ENCODE results near the gene PSMD2.

Gene PSMD2

DNA sequence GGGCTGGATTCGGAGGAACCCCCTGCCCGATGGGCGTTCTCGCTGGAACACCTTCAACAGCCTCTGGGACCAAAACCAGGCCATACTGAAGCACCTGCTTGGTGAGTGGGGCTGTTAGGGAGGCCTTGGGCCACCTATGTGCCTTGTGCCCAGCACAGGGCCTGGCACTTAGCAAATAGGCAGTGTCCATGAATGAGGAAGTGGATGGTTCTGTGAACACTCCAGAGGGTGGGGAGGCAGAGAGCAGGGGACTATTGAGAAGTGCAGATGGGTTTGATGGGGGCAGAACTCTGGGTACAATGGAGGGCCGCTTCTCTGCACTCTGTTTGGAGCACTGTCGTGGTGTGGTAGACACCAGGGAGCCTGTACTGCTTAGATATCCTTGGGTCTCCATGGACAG, 21.7 kb upstream of the PSMD2 start:
- FAIRE-seq, result no peak
- DNase-seq (ENCODE audit: low spot score), result no peak

DNA sequence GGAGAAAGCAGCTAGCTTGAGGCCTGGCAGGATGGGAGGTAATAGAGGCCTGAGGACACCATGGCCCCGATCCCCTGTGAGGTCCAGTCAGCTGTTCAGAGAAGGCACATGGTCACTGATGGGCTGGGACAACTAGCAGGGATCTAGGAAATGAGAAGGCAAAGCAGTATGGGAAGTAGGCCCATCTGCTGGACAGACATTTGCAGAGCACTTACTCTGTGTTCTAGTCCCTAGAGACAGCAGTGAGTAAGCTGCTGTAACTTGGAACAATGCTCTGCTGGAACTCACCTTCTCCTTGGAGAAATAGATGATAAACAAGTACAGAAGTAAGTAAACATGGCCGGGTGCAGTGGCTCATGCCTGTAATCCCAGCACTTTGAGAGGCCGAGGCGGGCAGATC, 16.1 kb upstream of the PSMD2 start:
- DNase-seq (ENCODE audit: low spot score) (no peak), FAIRE-seq (no peak)

- FAIRE-seq (no peak), DNase-seq (ENCODE audit: low spot score) (no peak)
Observed at GRCh38 chr3:184283681-184284080, 15.4 kb upstream of the PSMD2 start.

- no peak for FAIRE-seq
- peak; percentile 62 for DNase-seq (ENCODE audit: low spot score)
Observed at GRCh38 chr3:184284696-184285095, 14.3 kb upstream of the PSMD2 start.

DNA sequence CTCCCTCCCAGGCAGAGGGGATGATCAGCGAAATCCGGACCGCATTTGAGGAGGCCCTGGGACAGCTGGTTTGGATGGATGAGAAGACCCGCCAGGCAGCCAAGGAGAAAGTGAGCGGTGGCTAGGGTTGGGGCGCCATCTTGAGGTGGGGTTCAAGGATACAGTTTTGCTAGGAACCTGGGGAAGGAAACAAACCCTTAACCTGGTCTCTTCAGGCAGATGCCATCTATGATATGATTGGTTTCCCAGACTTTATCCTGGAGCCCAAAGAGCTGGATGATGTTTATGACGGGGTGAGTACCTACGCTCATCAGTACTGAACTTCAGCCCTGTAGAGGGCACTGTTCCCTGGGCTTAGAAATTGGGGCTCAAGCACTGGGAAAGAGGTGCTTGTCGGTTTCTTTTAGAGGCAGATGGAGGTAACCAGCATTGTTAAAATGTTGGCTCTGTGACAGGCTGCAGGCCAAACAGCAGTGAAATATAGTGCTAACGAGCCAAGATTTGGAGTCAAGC, 9.6 kb upstream of the PSMD2 start:
- peak; percentile 75 for DNase-seq (ENCODE audit: low spot score)
- FAIRE-seq, result no peak

- FAIRE-seq (no peak), DNase-seq (ENCODE audit: low spot score) (no peak)
Observed at GRCh38 chr3:184290331-184290730, 8.7 kb upstream of the PSMD2 start.

DNA sequence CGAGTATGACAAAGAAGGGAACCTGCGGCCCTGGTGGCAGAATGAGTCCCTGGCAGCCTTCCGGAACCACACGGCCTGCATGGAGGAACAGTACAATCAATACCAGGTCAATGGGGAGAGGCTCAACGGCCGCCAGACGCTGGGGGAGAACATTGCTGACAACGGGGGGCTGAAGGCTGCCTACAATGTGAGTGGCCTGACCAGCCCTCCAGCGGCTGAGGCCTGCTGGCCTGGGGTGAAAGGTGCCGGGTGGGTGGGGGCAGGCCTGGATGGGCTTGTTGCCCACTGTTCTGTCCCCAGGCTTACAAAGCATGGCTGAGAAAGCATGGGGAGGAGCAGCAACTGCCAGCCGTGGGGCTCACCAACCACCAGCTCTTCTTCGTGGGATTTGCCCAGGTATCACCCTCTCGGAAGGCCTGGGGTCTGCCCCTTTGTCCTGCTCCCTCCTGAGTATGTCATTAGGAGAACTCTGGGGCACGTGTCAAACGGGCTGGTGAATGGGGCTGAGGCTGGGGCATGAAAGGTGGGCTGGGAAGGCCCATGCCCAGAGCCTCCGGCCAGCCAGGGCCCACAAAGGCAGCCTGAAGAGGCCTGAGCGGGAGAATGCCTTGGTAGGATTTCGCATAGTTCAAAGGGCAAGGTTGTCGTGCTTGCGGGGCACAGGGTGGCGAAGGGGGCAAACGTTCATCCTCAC, 7.8 kb upstream of the PSMD2 start:
- DNase-seq (ENCODE audit: low spot score) (no peak), FAIRE-seq (no peak)

DNA sequence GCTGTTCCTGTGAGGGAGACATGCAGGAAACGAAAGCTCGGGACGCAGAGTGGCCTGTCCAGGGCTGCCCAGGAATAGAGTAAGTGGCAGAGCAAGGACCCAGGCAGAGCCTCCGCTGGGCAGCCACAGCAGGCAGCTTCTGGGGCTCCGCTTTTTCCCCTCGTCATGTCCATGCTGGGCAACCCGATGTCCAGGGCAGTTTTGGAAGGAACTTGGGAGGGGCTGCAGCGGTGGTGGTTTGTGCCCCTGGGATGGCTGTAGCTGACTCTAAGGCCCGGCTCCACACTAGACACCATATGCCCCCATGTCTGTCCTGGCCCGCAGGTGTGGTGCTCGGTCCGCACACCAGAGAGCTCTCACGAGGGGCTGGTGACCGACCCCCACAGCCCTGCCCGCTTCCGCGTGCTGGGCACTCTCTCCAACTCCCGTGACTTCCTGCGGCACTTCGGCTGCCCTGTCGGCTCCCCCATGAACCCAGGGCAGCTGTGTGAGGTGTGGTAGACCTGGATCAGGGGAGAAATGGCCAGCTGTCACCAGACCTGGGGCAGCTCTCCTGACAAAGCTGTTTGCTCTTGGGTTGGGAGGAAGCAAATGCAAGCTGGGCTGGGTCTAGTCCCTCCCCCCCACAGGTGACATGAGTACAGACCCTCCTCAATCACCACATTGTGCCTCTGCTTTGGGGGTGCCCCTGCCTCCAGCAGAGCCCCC, 7.1 kb upstream of the PSMD2 start:
- DNase-seq (ENCODE audit: low spot score) (no peak), FAIRE-seq (no peak)

- no peak for DNase-seq (ENCODE audit: low spot score)
- FAIRE-seq, result no peak
Observed at GRCh38 chr3:184295771-184296170, 3.3 kb upstream of the PSMD2 start.

DNA sequence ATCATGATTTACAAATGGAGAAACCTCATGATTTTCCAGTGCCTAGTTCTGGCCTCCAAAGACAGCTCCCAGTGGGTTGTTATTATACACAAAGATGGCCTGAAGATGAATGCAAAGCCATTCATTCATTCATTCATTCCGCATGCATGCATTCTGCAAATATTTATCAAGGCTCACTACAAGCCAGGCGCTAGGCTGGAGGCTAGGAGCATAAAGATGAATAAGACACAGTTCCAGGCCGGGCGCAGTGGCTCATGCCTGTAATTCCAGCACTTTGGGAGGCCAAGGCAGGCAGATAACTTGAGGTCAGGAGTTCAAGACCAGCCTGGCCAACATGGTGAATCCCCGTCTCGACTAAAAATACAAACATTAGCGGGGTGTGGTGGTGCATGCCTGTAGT, 2.4 kb upstream of the PSMD2 start:
- DNase-seq (ENCODE audit: low spot score) (no peak), FAIRE-seq (no peak)

GRCh38 chr3:184299488-184300377, 692 bp downstream of the PSMD2 start:
- DNase-seq (ENCODE audit: low spot score), result no peak

DNA sequence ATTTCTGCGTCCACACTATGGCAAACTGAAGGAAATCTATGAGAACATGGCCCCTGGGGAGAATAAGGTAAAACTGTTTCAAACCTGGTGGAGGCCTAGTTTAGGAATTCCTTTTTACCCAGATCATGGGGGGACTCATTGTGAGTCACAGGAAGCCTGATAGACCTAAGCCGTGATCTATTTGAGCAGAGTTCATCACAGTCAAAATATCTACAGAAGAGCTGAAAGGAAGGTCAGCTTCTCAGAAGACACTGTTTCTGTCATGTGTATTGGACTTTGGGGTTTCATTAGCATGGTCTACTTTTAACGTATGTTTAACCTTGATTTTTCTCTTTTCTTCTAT, 1.3 kb downstream of the PSMD2 start:
- FAIRE-seq, result no peak
- no peak for DNase-seq (ENCODE audit: low spot score)

More at GRCh38 chr3:184299488-184300377, 692 bp downstream of the PSMD2 start:
- no peak for FAIRE-seq

DNA sequence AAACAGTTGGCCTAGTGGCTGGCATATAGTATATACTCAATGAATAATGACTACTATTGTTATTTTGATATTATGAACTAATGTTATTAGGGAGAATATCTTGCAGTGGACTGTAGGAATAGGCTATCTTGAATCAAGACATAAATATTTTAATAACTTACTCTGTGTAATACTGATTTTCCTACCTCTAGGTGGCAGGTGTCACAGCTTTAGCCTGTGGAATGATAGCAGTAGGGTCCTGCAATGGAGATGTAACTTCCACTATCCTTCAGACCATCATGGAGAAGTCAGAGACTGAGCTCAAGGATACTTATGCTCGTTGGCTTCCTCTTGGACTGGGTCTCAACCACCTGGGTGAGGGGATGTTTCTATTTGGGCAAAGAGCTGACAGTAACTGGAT, 6.5 kb downstream of the PSMD2 start:
- DNase-seq (ENCODE audit: low spot score), result no peak
- no peak for FAIRE-seq

DNA sequence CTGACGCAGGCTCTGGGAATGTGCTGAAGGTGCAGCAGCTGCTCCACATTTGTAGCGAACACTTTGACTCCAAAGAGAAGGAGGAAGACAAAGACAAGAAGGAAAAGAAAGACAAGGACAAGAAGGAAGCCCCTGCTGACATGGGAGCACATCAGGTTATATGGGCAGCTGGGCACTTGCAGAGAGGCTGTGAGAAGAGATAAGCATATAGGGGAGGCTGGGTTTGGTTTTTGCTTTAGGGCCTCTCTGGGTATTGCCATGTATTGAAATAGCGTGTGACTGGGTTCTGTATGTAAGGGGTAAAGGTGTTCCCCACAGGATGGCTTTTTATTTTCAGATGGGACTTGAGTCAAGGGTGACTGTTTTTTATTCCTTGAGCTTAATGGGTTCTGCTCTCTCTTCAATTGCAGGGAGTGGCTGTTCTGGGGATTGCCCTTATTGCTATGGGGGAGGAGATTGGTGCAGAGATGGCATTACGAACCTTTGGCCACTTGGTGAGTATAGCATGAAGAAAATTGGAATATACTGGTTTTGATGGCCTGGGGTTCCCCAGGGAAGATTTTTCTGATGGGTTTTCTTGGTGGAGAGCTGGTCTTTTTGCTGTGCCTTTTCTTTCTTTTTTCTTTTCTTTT, 7.4 kb downstream of the PSMD2 start:
- DNase-seq (ENCODE audit: low spot score) (no peak), FAIRE-seq (no peak)

- DNase-seq (ENCODE audit: low spot score) (no peak), FAIRE-seq (no peak)
Observed at GRCh38 chr3:184307915-184308314, 8.9 kb downstream of the PSMD2 start.

DNA sequence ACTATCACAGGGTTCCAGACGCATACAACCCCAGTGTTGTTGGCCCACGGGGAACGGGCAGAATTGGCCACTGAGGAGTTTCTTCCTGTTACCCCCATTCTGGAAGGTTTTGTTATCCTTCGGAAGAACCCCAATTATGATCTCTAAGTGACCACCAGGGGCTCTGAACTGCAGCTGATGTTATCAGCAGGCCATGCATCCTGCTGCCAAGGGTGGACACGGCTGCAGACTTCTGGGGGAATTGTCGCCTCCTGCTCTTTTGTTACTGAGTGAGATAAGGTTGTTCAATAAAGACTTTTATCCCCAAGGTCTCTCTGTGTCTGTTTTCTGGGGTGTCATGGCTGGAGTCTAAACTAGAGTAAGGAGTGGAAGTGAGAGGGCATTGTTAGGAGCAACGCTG, 9.7 kb downstream of the PSMD2 start:
- no peak for FAIRE-seq
- no peak for DNase-seq (ENCODE audit: low spot score)

DNA sequence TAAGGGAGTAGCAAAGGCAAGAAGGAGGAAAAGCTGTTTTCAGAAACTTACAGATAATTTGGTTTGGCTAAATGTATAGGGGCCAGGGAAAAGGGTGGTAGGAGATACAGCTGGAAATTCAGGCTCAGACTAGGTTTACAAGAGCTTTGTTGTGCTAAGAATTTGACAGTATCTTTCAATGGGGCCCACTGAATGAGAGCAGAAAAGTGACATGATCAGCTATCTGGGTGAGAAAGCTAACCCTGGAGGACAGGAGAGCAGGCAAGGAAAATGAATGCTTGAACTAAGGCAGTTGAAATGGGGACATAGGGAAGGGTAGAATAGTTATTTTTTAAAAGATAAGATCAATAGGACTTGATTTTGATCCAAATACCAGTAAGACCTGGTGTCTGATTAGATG, 12.6 kb downstream of the PSMD2 start:
- no peak for DNase-seq (ENCODE audit: low spot score)
- no peak for FAIRE-seq

GRCh38 chr3:184314363-184314699, 15.3 kb downstream of the PSMD2 start, which contains the start of gene EIF4G1:
Gene EIF4G1 (plus strand): TSS chr3:184314606. CDS start chr3:184315797, 1,191 bp downstream.
- FAIRE-seq (peak; percentile 74), DNase-seq (ENCODE audit: low spot score) (peak; percentile 98)

- DNase-seq (ENCODE audit: low spot score) (peak; percentile 72), FAIRE-seq (peak; percentile 53)
Observed at GRCh38 chr3:184314700-184315542, 15.9 kb downstream of the PSMD2 start.

DNA sequence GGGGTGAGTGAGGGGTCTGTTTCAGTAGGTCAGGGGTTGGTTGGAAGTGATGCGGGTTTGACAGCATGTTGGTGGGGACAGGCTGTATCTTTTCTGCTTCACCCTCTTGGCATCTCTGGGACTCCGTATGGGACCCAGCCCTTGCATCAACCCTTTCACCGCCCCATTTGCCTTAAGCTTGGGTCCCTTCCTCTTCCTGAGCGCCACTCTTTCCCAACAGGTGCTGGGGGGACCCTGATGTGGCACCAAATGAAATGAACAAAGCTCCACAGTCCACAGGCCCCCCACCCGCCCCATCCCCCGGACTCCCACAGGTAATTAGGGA, 16.5 kb downstream of the PSMD2 start:
- DNase-seq (ENCODE audit: low spot score), result no peak
- FAIRE-seq, result no peak
